HG03378 (cell line): ENCODE data around the gene SAG.

Source experiments
- ATAC-seq: cut with Tn5 transposase; IDR thresholded peaks from one replicate; pipeline ENCODE4 v1.9.1; 2021; ENCODE audit warnings: mild to moderate bottlenecking, moderate library complexity; ENCODE audit not compliant: unreplicated experiment

SAG gene

GRCh38 chr2:233307565-233307964 is at the start of gene SAG:
TSS of gene SAG (plus strand) at chr2:233307816. CDS start at chr2:233309190, 1,374 bp downstream.
- no peak for ATAC-seq

- no peak for ATAC-seq
Observed at GRCh38 chr2:233258211-233258610, 49.4 kb upstream of the SAG start.

GRCh38 chr2:233259730-233260129 is 47.9 kb upstream of the SAG start:
- no peak for ATAC-seq

- no peak for ATAC-seq
Observed at GRCh38 chr2:233260661-233261060, 47.0 kb upstream of the SAG start.

- ATAC-seq = peak; percentile 64
Observed at GRCh38 chr2:233261819-233262555, 45.6 kb upstream of the SAG start.

GRCh38 chr2:233262562-233262961 is 45.1 kb upstream of the SAG start:
- ATAC-seq = no peak

- ATAC-seq = no peak
Observed at GRCh38 chr2:233263045-233263570, 44.5 kb upstream of the SAG start.

GRCh38 chr2:233264667-233265066 is 42.9 kb upstream of the SAG start:
- no peak for ATAC-seq

- no peak for ATAC-seq
Observed at GRCh38 chr2:233265899-233266431, 41.7 kb upstream of the SAG start.

- ATAC-seq = no peak
Observed at GRCh38 chr2:233266481-233266880, 41.1 kb upstream of the SAG start.

GRCh38 chr2:233267516-233268245 is 39.9 kb upstream of the SAG start:
- ATAC-seq = peak; percentile 78

- no peak for ATAC-seq
Observed at GRCh38 chr2:233270366-233270765, 37.2 kb upstream of the SAG start.

- ATAC-seq = no peak
Observed at GRCh38 chr2:233270951-233271350, 36.7 kb upstream of the SAG start.

GRCh38 chr2:233271693-233272092 is 35.9 kb upstream of the SAG start:
- ATAC-seq = no peak

GRCh38 chr2:233273120-233273519 is 34.5 kb upstream of the SAG start:
- no peak for ATAC-seq

- no peak for ATAC-seq
Observed at GRCh38 chr2:233275223-233275622, 32.4 kb upstream of the SAG start.

- ATAC-seq = no peak
Observed at GRCh38 chr2:233278921-233279320, 28.7 kb upstream of the SAG start.

- ATAC-seq = no peak
Observed at GRCh38 chr2:233280114-233280693, 27.4 kb upstream of the SAG start.

GRCh38 chr2:233281553-233281952 is 26.1 kb upstream of the SAG start:
- ATAC-seq = no peak

GRCh38 chr2:233281992-233282603 is 25.5 kb upstream of the SAG start:
- no peak for ATAC-seq

- no peak for ATAC-seq
Observed at GRCh38 chr2:233285921-233286320, 21.7 kb upstream of the SAG start.
